HG03280 (cell line): ENCODE measurements around the gene MAP2K5.
"Not testable (repeated sequence)": the region's sequence is repeated elsewhere in the genome, so short reads cannot be mapped to it uniquely, and the experiment has no call there.

Experiments used
- ATAC-seq: cut with Tn5 transposase; IDR thresholded peaks from one replicate; pipeline ENCODE4 v1.9.1; 2021; ENCODE audit warnings: mild to moderate bottlenecking, moderate library complexity; ENCODE audit not compliant: unreplicated experiment

Gene MAP2K5

DNA sequence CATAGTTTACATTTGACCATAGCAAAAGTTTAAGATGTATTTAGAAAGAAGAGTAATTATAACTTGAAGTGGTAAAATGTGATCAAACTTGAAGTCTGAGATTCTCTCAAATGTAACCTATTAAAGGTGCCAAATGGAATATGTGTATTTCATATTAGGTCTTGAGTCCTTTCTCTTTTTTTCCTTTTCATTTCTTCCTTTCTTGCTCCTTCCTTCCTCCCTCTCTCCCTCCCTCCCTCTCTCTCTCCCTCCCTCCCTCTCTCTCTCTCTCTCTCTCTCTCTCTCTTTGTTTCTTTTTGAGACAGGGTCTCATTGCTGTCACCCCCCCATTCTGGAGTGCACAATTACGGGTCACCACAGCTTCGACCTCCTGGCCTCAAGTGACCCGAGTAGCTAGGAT, 47.7 kb downstream of the MAP2K5 start:
- no peak for ATAC-seq

DNA sequence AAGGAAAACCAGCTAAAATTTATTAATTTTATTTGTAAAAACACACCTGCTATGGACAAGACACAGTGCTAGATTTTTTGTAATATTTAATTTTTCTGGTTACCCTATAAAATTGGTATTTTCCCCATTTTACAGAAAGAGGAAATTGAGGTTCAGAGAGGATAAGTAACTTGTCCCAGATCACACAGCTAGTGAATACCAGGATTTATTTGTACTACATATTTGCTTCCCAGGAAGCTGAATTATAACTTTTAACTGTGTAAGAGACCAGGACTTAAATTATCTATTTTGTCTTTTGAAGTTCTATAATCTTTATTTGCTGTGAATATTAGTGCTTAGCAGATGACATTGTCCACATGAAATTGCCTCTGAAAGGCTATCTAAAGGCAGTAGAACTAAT, 49.7 kb downstream of the MAP2K5 start:
- ATAC-seq, result no peak

GRCh38 chr15:67593562-67593961, 51.1 kb downstream of the MAP2K5 start:
- ATAC-seq, result no peak

GRCh38 chr15:67594770-67595169, 52.3 kb downstream of the MAP2K5 start:
- no peak for ATAC-seq

DNA sequence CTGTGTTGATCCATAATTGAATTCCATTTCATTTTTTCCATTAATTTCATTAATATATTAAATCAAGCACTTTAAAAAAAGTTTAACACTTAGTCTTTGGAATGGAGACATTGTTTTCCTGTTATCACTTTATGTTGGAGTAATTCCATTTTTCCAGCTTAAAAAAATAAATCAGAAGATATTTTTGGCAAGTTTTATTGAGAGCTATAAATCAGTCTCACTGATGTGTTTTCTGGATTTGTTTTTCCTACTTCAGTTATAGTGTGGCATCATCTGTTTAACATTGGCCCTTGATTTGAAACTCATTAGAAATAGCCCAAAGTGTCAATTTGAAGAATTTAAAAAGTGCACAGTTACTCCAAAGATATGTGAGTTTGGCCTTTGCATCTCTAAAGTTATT, 53.1 kb downstream of the MAP2K5 start:
- ATAC-seq, result no peak

DNA sequence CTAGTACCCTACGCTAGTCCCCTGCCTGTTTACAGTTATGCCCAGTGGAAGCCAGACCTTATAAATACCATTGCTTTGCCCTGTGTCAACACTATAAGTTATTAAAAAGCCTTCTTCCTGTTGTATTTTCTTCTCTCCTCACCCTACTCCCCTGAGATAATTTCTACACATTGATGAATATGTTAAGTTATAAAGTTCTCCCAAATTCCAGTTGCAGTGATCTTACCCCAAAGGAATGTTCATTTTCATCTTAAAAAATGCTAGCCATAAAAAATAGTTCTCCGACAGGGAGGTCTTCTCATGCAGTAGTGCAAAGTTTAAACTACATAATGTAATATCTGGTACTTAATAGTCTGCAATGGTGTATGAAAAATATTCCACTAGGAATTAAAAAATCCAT, 58.6 kb downstream of the MAP2K5 start:
- no peak for ATAC-seq

DNA sequence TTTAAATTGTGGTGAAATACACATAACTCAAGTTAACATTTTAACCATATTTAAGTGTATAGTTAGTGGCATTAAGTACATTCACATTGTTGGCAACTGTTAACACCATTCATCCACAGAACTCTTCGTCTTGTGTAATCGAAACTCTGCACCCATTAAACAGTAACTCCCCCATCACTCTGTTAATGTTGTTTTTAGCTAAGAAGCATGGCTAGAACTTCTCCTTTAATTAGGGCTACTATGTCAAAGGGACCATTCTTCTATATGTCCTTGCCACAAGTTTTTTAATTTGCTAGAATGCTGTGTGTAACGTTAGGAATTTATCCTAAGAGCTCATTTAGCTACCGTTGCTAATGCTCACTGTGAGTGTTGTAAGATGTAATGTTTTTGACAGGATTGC, 60.6 kb downstream of the MAP2K5 start:
- no peak for ATAC-seq

DNA sequence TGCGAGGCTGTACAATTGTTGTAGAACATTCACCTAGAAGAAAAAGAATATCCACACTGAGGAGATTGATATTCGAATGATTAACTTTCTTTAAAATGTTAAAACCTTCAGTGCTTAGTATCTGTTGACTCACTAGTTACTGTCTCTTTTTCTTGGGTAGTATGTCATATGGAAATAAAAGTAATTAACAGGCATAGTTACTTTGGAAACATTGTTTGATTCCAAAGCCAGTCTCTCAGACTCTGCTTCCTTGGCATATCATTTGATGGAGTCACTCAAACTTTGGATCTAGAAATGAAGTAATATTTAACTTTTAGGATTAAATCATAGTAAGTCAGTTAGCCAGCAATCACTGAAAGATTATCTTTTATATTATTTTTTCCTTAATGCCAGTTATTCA, 63.4 kb downstream of the MAP2K5 start:
- no peak for ATAC-seq

DNA sequence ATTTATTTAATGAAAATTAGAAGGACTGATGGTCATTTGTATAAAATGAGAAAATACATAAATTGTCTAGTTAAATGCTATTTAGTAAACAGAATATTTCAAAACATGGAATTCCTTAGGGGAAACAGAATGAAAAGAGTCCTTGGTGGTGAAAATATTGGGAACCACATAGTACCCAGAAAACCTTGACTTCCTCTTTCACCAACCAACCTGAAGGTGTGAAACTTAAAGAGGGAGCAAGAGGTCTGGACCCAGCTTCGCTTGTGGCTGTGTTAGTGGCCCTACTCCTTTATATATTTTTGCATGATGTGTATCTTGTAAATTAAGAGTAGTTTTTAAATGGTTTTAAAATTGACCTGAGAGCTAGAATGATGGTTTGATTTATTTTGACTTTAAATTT, 64.2 kb downstream of the MAP2K5 start:
- no peak for ATAC-seq

DNA sequence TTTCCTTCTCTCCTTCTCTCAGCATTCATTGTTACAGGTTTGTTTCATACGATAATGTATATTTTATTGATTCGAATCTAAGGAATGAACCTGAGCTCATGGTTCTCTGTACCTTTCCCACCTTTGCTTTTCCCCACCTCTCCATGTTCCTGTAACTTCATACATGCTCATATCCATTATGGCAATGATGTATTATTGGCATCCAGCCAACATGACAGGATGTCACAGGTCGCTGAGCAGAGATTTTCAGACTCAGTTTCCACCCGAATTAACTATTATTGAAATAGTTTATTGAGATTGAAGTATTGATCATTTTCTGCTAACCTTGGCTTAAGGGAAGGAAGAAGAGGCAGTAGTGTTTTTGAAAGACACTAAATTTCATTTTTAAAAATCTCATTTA, 64.8 kb downstream of the MAP2K5 start:
- ATAC-seq, result no peak

- ATAC-seq, result no peak
Observed at GRCh38 chr15:67607959-67608637, 65.6 kb downstream of the MAP2K5 start.

GRCh38 chr15:67608638-67608959, 66.1 kb downstream of the MAP2K5 start:
- ATAC-seq, result no peak

- ATAC-seq, result no peak
Observed at GRCh38 chr15:67611370-67612369, 69.2 kb downstream of the MAP2K5 start.

GRCh38 chr15:67613211-67613610, 70.7 kb downstream of the MAP2K5 start:
- no peak for ATAC-seq

DNA sequence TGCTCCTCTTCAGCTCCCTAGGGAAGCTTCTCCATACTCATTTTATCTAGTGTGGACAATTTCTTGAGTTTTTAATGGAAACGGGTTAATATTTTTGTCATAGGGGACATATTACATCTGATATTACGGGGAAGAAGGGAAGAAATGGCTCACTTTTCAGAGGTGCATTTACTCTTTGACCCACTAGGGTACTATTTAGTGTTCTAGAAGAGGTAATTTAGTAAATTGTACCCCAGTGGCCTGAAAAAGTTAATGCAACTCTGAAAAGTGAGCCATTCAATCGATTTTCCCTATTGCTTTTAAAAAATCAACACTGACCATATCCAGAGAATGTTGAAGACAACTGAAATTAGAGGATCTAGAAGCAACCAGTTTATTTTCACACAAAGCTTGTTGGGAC, 71.2 kb downstream of the MAP2K5 start:
- no peak for ATAC-seq

DNA sequence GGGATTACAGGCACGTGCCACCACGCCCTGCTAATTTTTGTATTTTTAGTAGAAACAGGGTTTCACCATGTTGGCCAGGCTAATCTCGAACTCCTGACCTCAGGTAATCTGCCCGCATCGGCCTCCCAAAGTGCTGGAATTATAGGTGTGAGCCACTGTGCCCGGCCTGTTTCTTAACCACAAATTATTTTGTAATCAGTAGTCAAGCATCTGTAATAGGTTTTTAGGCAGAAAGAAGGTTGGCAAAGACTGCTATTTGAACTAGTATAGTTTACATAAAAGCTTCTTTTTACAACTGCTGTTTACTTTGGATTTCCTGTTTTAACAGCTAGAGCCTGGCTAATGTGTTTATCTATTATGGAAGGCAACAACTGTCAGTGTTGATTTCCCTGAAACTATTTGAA, 72.6 kb downstream of the MAP2K5 start:
- not testable (repeated sequence) for ATAC-seq

DNA sequence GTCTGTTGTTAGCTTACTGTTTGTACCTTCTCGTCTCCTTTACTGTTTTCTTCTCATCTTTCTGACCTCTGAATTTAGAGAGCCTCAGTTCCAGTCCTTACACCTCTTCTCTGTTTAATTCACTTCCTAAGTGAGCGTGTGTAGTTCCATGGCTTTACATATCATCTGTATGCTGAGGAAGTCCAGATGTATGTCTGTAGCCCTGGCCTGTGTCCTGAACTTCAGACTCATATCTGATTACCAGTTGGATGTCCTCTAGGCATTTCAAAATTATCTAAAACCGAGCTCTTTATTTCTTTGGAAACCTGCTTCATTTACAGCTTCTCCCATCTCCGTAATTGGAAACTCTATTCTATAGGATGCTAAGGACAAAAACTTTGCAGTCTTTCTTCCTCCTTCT, 75.8 kb downstream of the MAP2K5 start:
- no peak for ATAC-seq

DNA sequence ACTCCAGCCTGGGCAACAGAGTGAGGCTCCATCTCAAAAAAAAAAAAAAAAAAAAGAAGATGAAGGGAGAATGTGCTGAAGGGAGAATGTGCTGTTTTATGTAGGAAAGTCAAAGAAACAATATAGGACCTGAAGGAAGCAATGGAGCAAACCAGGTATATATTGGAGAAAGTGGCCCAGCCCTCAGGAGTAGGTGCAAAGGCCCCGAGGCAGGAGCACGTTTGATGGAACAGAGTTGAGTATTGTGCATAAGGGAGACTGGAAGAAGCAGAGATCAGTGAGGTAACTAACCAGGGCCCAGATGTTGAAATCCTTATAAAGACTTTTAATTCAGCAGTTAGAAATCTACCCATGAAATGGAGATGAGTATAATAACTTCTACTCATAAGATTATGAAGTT, 79.6 kb downstream of the MAP2K5 start:
- no peak for ATAC-seq

GRCh38 chr15:67632261-67632660, 89.8 kb downstream of the MAP2K5 start:
- no peak for ATAC-seq

GRCh38 chr15:67635950-67636349, 93.4 kb downstream of the MAP2K5 start:
- ATAC-seq, result not testable (repeated sequence)

GRCh38 chr15:67639591-67639990, 97.1 kb downstream of the MAP2K5 start:
- no peak for ATAC-seq

DNA sequence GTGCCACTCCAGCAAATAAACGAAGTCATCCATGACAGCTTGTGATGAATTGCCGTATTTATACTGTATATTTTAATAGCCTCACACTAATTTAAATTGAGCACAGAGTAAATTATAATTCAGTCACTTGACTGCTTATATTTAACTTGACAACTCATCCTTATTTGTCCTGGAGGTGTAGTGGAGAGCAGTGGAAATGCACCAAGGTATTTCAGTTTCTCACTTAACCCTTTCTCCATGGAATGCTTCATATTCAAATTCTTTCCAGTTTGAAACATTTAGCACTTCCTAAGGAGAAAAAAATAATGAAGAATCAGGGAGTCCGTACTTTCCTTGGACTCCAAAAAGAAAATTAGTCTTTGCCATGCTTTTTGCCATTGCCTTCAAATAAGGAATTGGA, 99.0 kb downstream of the MAP2K5 start:
- no peak for ATAC-seq
